ENCODE measurements around the gene JPH3. TPM values are rescaled to one million over a fixed set of nuclear protein-coding genes. Genes with fewer than 3 reads are reported as not detected.

JPH3 gene
- 0.16 TPM for total RNA-seq
- long read RNA-seq, partial matches to known transcripts = 0 of 1 reads
- long read RNA-seq, other reads (novel, unspliced or antisense) = 0 of 1 reads

DNA sequence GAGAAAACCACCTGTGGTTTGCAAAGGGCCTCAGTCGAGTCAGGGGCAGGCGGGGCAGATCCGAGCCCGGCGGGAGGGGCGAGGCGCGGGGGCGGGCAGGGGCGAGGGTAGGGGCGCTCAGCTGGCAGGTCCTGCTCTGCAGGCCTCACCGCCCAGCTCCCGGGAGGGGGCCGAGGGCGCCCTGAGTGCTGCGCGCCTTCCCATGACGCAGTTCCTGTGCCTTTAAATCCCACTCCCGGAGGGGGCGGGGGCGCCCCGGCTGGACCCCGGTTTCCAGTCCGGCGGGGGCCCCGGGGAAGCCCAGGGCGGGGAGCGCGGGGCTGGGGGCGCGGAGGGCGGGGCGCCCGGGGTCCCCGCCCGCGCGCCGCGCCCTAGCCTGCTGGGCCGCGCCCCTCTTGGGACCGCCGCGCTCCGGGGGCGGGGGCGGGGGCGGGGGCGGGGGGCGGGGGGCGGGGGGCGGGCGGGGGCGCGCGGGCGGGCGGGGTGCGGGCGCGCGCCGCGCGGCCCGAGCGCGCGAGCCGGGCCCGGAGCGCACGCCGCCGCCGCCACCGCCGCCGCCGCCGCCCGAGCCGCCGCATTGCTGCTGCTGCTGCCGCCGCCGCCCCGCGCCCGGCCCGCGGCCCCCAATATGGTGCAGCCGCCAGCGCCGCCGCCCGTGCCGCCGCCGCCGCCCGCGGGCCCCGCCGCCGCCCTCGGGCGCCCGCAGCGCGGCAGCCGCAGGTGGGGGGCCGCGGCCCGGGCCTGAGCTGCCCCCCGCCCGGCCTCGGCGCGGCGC, at the start of gene JPH3:
TSS of gene JPH3 (plus strand) at position 508 of the 775 bp plus-strand sequence. CDS start 639 bp downstream, outside the sequence.
- DNase-seq (ENCODE audit: low spot score) = no peak

DNA sequence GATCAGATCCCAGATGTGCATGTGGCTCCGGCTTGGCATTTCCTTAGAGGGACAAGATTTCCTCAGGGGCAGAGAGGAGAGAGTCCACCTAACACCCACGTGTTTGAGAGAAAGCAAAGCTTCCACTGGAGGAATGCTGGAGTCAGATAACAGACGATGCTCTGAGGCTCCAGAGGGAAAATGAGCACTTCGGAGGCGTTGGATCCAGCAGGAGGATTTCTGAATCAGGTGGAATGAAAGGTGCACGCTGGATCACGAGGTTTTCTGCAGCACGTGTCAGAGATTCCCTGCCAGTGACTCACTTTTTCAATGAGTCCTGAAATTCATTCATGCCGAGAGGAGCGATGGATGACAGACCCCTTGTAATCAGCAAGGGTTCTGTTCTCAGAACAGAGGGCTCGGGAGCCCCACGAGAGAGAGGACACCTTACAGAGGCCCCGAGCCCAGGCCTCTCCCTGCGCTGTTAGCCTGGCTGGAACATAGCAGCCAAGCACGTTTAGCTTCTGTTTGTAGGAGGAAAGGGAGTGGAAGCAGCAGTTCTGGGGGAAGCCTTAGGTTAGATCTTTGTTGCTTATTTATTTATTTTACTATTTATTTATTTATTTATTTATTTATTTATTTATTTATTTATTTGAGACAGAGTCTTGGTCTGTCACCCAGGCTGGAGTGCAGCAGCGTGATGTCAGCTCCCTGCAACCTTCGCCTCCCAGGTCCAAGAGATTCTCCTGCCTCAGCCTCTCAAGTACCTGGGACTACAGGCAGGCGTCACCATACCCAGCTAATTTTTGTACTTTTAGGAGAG, 49.3 kb upstream of the JPH3 start:
- DNase-seq (ENCODE audit: low spot score) = no peak

DNA sequence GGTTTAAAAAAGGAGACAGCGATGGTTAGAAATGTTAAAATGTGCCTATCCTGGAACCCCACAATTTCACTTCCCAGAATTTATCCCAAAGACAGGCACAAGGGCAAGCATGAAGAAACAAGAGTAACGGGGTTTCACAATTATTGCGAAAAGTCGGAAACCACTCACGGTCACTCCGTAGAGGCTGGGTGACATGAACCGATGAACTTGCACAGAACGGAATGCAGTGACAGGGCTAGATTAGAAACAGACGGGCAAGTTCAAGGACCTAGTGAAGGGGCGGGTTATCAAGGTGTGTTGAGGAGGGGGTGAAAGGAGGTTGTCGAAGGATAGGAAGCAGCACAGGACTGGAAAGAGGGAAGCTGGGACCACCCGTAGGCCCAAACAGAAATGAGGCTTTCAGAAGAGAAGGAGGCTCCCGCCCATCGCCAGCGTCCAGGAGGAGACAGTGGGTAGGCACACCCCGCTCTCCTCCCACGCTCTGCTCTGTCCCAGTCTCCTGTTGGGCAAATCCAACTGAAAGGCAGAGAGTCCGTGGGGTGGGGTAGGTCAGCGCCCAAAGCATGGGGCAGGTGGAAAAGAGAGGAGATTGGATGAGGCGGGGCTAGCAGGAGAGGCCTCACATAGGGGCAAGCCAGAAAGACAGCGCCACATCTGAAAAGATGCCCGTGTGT, 47.4 kb upstream of the JPH3 start:
- DNase-seq (ENCODE audit: low spot score) = no peak

DNA sequence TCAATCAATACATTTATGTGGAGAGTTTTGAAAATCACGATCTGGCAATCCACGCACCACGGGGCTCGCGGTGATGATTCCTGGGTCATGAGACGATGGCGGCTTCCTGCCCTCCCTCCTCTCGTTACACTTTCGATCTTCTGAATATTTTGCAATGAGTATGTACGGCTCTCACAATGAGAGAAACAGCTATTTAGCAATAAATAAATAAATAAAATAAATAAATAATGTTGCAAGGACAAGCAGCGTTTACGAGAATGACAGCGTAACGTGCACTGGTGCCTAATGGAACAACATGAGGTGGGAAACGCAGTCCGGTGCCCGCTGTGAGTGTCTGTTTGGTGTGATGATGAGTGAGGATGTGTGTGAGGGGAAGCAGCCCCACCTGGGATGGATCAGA, 46.7 kb upstream of the JPH3 start:
- no peak for DNase-seq (ENCODE audit: low spot score)

DNA sequence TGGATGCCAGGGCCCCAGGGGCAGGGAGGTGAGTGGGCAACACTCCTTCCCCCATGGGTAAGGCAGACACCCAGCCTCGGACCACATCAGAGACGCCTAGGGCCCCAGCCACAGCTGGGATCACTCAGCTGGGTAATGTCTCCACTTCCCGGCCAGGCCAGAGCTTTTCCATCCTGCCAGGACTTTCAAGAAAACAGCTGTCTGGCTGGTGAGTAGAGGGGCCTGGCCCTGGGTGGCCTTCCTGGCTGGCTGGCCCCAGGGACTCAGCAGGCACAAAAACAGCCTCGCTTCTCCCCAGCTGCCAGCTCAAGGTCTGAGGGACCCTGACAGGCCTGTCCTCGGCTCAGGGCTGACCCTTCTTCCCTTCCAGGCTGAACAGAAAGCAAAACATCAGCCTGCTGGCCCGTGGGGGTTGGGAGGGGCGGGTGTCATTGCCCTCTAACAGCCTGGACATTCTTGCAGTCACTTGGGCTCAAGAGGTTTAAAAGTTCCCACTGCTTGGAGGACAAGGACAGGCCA, 45.3 kb upstream of the JPH3 start:
- DNase-seq (ENCODE audit: low spot score) = no peak

DNA sequence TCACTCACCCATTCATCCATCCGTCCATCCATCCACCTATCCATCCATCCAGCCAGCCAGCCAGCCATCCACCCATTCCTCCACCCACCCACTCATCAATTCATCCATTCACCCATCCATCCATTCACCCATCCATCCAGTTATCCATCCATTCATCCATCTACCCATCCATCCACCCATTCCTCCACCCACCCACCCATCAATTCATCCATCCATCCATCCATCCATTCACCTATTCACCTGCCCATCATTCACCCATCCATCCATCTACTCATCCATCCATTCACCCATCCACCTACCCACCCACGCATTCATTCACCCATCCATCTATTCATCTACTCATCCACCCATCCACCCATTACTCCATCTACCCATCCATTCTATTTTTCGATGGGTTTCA, 43.6 kb upstream of the JPH3 start:
- DNase-seq (ENCODE audit: low spot score) = no peak

DNA sequence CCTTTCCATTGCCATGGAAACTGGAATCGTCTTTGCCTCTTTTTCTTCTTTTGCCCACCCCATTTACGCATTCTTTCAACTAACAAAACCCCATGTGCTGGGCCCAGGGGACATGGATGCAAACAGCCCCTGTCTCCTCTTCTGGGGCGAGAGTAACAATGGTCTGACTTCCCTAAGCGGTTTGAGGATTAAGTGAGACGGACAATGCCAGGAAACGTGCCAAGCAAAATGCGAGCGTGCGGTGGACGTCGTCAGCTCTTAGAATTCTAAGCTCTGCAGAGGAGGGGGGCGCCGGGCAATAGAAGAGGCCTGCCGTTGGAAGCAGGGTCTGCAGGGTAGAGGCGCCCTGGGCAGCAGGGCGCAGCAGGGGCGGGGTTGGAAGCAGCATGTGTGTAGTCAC, 42.4 kb upstream of the JPH3 start:
- no peak for DNase-seq (ENCODE audit: low spot score)

DNA sequence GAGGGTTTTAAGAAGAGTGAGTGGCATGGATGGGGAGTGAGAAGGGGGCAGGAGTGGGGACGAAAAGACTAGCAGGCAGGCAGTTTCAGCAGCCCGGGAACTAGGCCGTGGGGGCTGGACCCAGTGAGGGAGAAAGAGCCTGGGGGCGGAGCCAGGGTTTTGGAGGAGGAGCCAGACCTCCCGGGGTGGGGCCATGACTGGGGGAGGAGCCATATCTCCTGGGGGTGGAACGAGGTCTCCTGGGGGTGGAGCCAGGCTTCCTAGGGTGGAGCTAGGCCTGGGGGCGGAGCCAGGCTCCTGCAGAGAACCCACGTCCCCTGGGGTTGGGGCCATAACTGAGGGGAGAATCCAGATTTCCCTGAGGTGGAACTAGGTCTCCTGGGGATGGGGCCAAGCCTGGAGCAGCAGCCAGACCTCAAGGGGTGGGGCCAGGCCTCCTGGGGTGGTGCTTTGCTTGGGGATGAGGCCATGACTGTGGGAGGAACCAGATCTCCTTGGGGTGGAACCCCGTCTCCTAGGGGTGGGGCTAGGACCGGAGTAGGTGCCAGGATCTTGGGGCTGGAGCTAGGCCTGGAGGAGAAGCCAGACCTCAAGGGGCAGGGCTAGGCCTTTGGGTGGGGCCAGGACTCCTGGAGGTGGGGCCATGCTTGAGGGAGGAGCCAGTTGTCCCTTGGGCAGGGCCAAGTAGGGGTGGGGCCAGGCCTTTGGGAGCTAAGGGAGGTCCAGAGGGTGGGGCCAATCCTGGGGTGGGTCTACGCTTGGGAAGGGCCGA, 41.7 kb upstream of the JPH3 start:
- DNase-seq (ENCODE audit: low spot score) = no peak

DNA sequence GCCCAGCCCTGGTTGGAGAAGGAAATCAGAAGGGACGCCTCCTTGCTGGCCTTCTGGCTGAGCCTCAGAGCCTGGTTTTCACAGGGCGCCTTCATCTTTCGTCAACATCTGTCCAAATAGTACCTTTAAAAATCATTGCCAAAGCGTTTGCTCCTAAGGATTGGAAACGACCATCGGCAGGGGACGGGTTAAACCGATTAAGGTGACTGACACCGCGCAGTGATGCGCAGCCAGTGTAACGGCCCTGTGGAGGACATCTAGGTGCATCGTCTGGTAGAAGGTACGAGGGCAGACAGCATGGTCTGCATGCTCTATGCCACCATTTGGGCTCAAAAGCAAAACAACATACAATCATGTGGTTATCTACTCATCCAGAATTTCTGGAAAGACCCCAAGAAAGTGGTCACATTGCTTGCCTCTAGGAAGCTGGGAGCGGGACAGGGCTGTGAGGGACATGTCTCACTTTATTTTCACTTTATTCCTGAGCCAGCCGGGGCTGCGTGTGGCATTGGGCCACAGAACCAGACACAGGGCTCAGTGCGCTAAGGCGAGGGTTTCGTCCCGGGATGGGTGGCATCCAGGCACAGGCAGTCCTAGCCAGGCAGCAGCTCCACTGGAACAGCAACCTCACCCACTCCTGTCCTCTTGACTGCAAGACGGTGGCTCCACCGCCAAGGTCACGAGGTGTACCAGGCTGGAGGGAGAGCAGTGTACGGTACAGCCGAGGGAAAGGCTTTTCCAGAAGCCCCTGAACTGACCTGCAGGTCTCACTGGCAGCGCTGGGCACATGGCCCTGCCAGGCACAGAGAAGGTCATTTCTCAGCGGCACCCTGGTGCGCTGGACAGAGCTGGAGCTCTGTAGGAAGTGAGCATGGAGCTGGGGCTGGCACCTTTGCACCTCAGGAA, 40.9 kb upstream of the JPH3 start:
- DNase-seq (ENCODE audit: low spot score) = no peak

DNA sequence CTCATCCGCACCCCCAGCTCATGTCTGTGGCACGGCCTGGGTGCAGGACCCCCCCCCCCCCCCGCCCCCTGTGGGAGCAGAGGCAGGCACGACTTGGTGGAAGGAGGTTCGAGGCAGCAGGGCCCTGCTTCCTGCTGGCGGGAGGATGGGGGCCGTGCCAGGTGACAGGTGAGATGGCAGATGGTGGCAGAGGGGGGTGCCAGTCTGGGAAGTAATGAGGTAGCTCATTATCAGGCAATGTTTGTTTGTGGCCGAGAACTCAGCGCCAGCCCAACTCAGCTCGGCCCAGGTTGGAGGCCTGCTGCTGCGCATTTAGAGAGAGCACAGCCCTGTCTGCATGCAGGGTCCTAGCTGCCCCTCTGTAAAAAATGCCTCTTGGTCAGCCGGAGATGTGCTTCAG, 40.1 kb upstream of the JPH3 start:
- DNase-seq (ENCODE audit: low spot score) = no peak

DNA sequence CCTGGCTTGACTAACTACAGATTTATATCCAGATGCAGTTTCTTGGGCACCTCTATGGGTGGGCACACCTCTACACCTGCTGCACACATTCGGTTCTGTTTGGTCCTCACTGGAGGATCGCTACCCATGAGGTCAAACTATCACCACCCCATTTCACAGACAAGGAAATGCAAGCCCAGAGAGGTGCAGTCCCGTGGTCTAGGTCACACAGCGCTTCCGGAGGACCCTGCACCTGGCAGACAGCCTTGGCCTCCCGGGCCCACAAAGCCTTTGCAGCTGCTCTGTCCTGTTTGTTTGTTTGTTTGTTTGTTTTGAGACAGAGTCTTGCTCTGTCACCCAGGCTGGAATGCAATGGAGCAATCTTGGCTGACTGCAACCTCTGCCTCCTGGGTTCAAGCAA, 39.3 kb upstream of the JPH3 start:
- DNase-seq (ENCODE audit: low spot score) = no peak

DNA sequence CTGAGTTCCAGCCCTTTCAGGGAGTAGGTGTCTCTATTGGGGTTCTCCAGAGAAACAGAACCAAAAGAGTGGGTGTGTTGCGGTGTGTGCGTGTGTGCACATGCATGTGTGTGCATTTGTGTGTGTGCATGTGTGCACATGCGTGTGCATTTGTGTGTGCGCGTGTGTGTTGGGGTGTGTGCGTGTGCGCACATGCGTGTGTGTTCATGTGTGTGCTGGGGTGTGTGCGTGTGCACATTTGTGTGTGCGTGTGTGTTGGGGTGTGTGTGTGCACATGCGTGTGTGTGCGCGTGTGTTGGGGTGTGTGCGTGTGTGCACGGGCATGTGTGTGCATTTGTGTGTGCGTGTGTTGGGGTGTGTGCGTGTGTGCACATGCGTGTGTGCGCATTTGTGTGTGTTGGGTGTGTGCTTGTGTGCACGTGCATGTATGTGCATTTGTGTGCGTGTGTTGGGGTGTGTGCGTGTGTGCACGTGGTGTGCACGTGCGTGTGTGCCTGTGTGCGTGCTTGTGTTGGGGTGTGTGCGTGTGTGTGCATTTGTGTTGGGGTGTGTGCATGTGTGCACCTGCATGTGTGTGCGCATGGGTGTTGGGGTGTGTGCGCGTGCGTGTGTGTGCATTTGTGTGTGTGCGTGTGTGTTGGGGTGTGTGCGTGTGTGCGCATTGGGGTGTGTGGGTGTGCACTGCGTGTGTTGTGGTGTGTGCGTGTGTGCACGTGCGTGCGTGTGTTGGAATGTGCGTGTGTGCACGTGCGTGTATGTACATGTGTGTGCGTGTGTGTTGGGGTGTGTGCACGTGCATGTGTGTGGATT, 38.4 kb upstream of the JPH3 start:
- no peak for DNase-seq (ENCODE audit: low spot score)

DNA sequence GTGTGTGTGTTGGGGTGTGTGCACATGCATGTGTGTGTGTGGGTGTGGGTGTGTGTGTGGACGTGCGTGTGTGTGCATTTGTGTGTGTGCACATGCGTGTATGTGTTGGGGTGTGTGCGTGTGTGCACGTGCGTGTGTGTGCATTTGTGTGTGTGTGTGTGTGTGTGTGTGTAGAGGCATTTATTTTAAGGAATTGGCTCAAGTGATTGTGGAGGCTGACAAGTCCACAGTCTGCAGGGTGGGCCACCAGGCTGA, 37.9 kb upstream of the JPH3 start:
- no peak for DNase-seq (ENCODE audit: low spot score)

DNA sequence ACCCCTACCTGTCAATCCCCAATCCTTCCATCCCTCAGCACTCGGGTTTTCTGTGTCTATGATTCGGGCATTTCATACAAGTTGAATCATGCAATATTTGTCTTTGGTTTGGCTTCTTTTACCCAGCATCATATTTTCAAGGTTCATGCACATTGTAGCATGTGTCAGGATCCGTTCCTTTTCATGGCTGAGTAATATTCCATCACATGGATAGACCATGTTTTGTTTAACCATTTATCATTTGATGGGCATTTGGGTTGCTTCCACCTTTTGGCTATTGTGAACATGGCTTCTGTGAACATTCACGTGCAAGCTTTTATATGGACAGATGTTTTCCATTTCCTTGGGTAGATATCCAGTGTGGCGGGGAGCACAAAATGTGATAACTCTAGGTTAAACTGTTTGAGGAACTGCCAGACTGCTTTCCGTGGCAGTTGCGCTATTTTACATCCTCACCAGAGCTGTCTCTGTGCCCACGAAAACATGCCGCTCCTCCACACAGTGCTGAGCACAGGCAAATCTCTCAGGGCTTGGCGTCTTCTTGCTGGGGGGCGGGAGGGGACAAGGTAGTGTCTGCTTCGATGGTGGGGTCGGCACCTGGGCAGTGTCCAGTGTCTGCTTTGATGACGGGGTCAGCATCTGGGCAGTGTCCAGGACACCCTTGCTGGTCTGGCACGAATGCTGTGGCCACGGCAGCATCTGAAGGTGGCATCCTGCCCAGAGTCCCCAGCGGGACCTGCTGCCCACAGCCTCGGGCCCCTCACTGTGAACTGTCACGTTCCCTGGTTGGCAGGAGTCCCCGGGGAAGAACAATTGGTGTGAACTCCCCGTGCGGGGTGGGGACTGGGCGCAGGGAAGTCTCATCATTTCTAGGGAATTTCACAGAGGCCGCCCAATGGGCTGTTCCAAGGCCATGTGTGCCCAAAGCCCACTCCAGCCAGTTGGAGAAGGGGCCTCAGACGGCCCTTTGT, 32.4 kb upstream of the JPH3 start:
- DNase-seq (ENCODE audit: low spot score) = no peak

DNA sequence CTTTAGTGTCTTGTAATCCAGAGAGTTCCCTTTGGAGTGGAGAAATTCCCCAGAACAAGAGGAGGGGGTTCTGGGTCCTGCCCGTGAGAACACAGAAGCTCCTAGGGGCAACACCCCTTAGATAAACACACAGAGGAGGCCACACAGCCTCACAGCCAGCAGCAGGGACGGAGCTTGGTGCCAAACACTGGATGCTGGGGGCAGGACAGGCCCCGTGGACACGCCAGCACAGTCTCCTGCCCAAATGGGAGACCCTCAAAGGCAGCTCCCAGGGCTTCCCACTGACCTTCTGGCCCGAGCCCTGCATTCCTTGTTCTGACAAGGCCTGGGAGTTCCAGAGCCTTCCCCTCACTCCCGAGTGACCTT, 31.8 kb upstream of the JPH3 start:
- DNase-seq (ENCODE audit: low spot score) = no peak

DNA sequence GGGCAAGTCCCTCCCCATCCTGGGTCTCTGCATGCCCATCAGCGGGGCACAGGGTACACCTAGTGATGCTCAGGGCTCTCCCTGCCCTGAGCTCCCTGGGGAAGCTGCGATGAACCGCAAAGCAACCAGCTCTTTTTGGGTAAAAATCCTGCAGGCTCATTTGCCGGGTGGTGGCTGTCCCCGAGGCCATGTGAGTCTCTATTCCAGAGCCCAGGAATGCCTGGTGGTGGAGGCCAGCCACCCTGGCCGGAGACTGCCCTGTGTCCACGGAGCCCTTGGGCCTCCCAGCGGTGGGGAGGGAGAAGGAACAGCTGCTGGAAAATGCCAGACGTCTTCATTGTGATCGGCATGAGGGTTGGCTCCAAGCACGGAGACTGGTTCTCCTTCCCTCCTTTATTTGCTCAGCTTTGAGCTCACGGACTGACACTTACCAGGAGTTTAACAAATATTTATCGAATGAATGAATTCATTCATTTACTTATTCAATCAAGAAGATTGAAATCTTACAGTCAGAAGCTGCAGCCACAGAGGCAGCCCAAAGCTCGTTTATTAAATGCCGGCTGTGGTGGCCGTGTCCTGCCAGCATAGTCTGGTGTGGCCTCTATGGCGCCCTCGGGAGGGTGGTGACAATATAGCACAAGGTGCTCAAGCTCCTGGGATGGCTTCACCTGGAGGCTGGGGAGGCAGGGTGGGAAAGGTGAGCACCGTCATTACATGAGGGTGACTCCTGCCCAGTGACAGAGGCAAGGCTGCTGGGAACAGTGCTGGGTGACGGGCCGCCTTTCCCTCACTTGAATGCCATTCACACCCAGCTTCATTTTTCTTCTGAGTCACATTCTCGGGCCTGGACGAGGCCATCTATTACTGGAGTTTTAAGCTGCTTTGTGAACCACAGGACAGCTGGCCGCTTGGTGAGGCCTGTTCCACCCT, 31.1 kb upstream of the JPH3 start:
- DNase-seq (ENCODE audit: low spot score) = no peak

DNA sequence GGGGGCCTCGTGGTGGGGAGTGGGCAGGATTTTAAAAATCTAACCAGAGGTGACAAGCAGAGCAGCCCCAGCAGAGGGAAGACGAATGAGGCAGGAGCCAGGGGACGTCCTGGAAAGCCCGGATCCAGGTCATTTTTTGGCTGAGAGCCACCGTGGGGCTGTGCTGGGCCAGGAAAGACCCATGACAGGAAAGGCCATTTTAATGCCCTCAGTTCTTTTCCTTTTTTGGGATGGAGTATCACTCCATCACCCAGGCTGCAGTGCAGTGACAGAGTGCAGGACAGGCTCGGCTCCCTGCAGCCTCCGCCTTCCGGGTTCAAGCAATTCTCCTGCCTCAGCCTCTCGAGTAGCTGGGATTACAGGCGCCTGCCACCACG, 30.5 kb upstream of the JPH3 start:
- DNase-seq (ENCODE audit: low spot score) = no peak

Data from mesenteric fat pad (tissue), 1 donor.